ENCODE data around the gene STXBP5.

GRCh38 chr6:147372806-147373205, 168.6 kb downstream of the STXBP5 start:
- TF ChIP-seq, protein P1, sequence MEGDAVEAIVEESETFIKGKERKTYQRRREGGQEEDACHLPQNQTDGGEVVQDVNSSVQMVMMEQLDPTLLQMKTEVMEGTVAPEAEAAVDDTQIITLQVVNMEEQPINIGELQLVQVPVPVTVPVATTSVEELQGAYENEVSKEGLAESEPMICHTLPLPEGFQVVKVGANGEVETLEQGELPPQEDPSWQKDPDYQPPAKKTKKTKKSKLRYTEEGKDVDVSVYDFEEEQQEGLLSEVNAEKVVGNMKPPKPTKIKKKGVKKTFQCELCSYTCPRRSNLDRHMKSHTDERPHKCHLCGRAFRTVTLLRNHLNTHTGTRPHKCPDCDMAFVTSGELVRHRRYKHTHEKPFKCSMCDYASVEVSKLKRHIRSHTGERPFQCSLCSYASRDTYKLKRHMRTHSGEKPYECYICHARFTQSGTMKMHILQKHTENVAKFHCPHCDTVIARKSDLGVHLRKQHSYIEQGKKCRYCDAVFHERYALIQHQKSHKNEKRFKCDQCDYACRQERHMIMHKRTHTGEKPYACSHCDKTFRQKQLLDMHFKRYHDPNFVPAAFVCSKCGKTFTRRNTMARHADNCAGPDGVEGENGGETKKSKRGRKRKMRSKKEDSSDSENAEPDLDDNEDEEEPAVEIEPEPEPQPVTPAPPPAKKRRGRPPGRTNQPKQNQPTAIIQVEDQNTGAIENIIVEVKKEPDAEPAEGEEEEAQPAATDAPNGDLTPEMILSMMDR (tag by site-specific recombination; IDR thresholded peaks at IDR 0.05) = no peak
- TF ChIP-seq ZNF169 (tag by site-specific recombination; IDR thresholded peaks at IDR 0.05) (no peak), ZNF155 (tag by site-specific recombination; IDR thresholded peaks at IDR 0.05) (no peak)

Measured in HEK293 (cell line).